MCF 10A (cell line): ENCODE data around the gene PAWR. TPM values are rescaled to one million over a fixed set of nuclear protein-coding genes. Genes with fewer than 3 reads are reported as not detected.

Experiments used
- BruUV-seq: library from RNA; stranded (reverse); fragments of 400-500 nt; replicated peaks from 2 replicates; lab custom pipeline; 2021; lab: Mats Ljungman, UMichigan
- CTCF ChIA-PET: fragments of 300-600 bp; sonication (Branson Sonifier 250); formaldehyde crosslinking; extraction: SDS; loops from one replicate; lab custom pipeline; 2021; ENCODE audit warnings: antibody characterized with exemption, inconsistent platforms; lab: Yijun Ruan, JAX
- POLR2A ChIA-PET: fragments of 300-600, 350-650 bp; sonication (Branson Sonifier 250); formaldehyde crosslinking; extraction: SDS; loops from one replicate; lab custom pipeline; 2020; ENCODE audit warnings: antibody characterized with exemption, inconsistent platforms; lab: Yijun Ruan, JAX
- DNase-seq: peaks from one replicate; pipeline ENCODE4 v3.0.0-alpha.2; 2018; ENCODE audit not compliant: unreplicated experiment
- H3K27ac Mint-ChIP-seq: one replicate; pipeline ENCODE4 v1.8.0; 2022; ENCODE audit warnings: mild to moderate bottlenecking, low read depth, mixed read lengths; ENCODE audit not compliant: unreplicated experiment
- H3K27me3 Mint-ChIP-seq: one replicate; pipeline ENCODE4 v1.8.0; 2022; ENCODE audit warnings: mixed read lengths; ENCODE audit not compliant: insufficient read depth, unreplicated experiment
- H3K36me3 Mint-ChIP-seq: one replicate; pipeline ENCODE4 v1.8.0; 2022; ENCODE audit warnings: mild to moderate bottlenecking, moderate library complexity, mixed read lengths; ENCODE audit not compliant: insufficient read depth, unreplicated experiment
- H3K4me1 Mint-ChIP-seq: one replicate; pipeline ENCODE4 v1.8.0; 2022; ENCODE audit warnings: mixed read lengths; ENCODE audit not compliant: insufficient read depth, unreplicated experiment
- H3K4me3 Mint-ChIP-seq: one replicate; pipeline ENCODE4 v1.8.0; 2022; ENCODE audit warnings: mild to moderate bottlenecking, moderate library complexity, mixed read lengths; ENCODE audit not compliant: unreplicated experiment
- H3K9me3 Mint-ChIP-seq: one replicate; pipeline ENCODE4 v1.8.0; 2022; ENCODE audit warnings: mixed read lengths; ENCODE audit not compliant: unreplicated experiment
- intact Hi-C: fragments of 100-400 bp; cut with micrococcal nuclease; formaldehyde crosslinking; loops from 2 replicates; pipeline ENCODE4 v1.14.1; 2022
- total RNA-seq: library from RNA; stranded (reverse); gene quantifications from 2 replicates; pipeline ENCODE4 v1.2.3, GENCODE V29; 2022
- TF ChIP-seq, protein P1 (sequence below): fragments of 200-600 bp; IDR thresholded peaks from one replicate; pipeline ENCODE4 v1.8.0; 2022; ENCODE audit warnings: antibody characterized with exemption, mild to moderate bottlenecking; ENCODE audit not compliant: unreplicated experiment

The PAWR gene
- total RNA-seq, 1 experiment from 2014 or later = 330 TPM

DNA sequence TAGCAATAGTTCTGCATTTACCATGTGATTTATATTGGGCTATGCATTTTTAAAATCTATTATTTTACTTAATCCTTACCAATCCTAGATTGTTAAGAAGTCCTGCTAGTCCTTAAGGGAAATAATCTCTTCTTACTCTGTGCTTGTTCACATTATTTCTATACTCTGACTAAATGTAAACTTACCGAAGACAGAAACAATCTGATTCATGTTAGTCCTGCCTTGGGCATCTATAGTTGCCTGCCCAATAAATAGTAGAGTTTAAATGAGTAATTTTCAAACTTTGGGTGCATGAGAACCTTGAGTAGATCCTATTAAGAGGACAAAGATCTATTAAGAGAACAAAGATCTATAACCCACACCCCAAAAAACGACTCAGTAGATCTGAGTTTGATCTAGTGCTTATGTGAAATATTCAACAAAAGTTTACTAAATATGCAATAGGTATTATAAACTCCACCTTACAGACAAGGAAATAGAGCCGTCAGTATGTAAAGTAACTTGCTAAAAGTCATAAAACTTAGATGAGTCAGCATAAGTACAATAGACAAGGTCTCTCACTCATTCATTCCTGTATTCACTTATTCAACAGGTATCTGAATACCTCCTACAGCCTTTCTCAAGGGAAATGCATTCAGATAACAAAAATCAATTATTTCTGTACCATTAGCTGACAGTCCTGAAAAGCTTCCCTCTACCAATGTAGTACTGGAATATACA, 127.6 kb downstream of the PAWR start:
- Mint-ChIP-seq H3K27ac (no peak overlapping the region), H3K4me3 (no peak overlapping the region), H3K27me3 (no peaks in the 10 kb centered on the region), H3K9me3 (no peaks in the 10 kb centered on the region), H3K4me1 (peaks cover 14% of the 10 kb centered on the region), H3K36me3 (peaks cover 44% of the 10 kb centered on the region)
- POLR2A ChIA-PET = no interaction called here
- CTCF ChIA-PET = interaction anchor here (0.6 to 1.9 kb wide), 6 partner anchors 11 to 157 kb away, joined by 3 to 7 read pairs (median 4); no protein-coding TSS in a partner anchor
- BruUV-seq = no TSS peak
- TF ChIP-seq, protein P1, sequence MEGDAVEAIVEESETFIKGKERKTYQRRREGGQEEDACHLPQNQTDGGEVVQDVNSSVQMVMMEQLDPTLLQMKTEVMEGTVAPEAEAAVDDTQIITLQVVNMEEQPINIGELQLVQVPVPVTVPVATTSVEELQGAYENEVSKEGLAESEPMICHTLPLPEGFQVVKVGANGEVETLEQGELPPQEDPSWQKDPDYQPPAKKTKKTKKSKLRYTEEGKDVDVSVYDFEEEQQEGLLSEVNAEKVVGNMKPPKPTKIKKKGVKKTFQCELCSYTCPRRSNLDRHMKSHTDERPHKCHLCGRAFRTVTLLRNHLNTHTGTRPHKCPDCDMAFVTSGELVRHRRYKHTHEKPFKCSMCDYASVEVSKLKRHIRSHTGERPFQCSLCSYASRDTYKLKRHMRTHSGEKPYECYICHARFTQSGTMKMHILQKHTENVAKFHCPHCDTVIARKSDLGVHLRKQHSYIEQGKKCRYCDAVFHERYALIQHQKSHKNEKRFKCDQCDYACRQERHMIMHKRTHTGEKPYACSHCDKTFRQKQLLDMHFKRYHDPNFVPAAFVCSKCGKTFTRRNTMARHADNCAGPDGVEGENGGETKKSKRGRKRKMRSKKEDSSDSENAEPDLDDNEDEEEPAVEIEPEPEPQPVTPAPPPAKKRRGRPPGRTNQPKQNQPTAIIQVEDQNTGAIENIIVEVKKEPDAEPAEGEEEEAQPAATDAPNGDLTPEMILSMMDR = no peak
- intact Hi-C loops = no loop called here
- DNase-seq = no peak

DNA sequence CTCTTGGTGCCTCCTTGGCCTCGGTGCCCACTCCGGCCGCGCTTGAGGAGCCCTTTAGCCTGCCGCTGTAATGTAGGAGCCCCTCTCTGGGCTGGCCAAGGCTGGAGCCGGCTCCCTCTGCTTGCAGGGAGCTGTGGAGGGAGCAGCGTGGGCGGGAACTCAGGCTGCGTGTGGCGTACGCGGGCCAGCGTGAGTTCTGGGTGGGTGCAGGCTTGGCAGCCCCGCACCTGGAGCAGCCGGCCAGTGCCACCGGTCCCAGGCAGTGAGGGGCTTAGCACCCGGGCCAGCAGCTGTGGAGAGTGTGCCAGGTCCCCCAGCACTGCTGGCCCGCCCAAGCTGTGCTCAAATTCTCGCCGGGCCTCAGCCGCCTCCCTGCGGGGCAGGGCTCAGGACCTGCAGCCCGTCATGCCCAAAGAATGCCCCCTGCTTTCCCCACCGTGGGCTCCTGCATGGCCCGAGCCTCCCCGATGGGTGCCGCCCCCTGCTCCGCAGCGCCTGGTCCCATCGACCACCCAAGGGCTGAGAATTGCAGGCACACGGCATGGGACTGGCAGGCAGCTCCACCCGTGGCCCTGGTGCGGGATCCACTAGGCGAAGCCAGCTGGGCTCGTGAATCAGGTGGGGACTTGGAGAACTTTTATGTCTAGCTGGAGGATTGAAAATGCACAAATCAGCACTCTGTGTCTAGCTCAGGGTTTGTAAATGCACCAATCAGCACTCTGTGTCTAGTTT, 129.2 kb downstream of the PAWR start:
- BruUV-seq = no TSS peak
- ChIA-PET POLR2A (interaction anchor here (0.9 to 1.4 kb wide), 3 partner anchors 125 to 177 kb away, joined by 3 to 5 read pairs (median 3); partner anchors contain the start of gene PAWR), CTCF (interaction anchor here (0.9 to 1.9 kb wide), 6 partner anchors 9 to 173 kb away, joined by 3 to 7 read pairs (median 4); partner anchors contain the start of gene PAWR)
- Mint-ChIP-seq H3K36me3 (peaks cover 44% of the 10 kb centered on the region), H3K9me3 (no peaks in the 10 kb centered on the region), H3K4me3 (no peak overlapping the region), H3K27me3 (no peaks in the 10 kb centered on the region), H3K4me1 (peaks cover 3% of the 10 kb centered on the region), H3K27ac (no peak overlapping the region)
- intact Hi-C loops = no loop called here
- TF ChIP-seq, protein P1 = no peak
- no peak for DNase-seq

DNA sequence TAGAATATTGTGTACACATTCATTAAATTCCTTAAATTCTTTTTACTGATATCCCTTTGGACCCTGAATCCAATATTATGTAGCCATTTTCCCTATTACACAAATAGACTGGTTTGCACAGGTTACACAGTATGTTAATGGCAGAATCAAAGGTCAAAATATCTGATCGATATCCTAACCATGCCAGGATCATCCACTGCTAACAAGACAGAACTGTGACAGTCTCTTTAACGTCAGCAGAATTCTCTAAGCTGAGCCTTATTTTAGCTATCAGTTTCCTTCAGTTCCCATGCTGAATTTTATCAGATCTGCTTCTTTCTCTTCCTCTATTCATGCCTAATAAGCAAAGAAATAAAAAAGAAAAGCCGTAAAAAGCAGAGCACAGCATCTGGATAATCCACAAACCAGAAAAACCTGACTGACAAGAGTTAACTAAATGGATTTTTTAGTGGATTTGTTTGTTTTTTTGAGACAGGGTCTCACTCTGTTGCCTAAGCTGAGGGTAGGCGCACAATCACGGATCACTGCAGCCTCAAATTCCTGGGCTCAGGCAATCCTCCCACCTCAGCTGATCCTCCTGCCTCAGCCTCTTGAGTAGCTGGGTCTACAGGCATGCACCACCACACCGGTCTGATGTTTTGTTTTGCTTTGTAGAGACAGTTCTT, 130.4 kb downstream of the PAWR start:
- no peak for DNase-seq

More for the DNA sequence above, 130.4 kb downstream of the PAWR start:
- CTCF ChIA-PET = interaction anchor here (0.8 to 1.6 kb wide), 4 partner anchors 11 to 140 kb away, joined by 3 to 8 read pairs (median 4); no protein-coding TSS in a partner anchor
- H3K27ac Mint-ChIP-seq = no peak overlapping the region
- intact Hi-C loops = no loop called here
- H3K4me3 Mint-ChIP-seq = no peak overlapping the region
- no peaks in the 10 kb centered on the region for H3K4me1 Mint-ChIP-seq
- TF ChIP-seq, protein P1 = no peak
- BruUV-seq = no TSS peak
- POLR2A ChIA-PET = interaction anchor here (0.8 to 1.7 kb wide), 3 partner anchors 12 to 178 kb away, joined by 3 to 8 read pairs (median 3); no protein-coding TSS in a partner anchor
- H3K36me3 Mint-ChIP-seq = peaks cover 43% of the 10 kb centered on the region
- H3K27me3 Mint-ChIP-seq = no peaks in the 10 kb centered on the region
- H3K9me3 Mint-ChIP-seq = no peaks in the 10 kb centered on the region
